ENCODE measurements around the gene SH3BGRL3.
A peak's percentile ranks its signal among the peaks of the same experiment; 100 is the strongest.
"Not testable (repeated sequence)": the region's sequence is repeated elsewhere in the genome, so short reads cannot be mapped to it uniquely, and the experiment has no call there.

The SH3BGRL3 gene

DNA sequence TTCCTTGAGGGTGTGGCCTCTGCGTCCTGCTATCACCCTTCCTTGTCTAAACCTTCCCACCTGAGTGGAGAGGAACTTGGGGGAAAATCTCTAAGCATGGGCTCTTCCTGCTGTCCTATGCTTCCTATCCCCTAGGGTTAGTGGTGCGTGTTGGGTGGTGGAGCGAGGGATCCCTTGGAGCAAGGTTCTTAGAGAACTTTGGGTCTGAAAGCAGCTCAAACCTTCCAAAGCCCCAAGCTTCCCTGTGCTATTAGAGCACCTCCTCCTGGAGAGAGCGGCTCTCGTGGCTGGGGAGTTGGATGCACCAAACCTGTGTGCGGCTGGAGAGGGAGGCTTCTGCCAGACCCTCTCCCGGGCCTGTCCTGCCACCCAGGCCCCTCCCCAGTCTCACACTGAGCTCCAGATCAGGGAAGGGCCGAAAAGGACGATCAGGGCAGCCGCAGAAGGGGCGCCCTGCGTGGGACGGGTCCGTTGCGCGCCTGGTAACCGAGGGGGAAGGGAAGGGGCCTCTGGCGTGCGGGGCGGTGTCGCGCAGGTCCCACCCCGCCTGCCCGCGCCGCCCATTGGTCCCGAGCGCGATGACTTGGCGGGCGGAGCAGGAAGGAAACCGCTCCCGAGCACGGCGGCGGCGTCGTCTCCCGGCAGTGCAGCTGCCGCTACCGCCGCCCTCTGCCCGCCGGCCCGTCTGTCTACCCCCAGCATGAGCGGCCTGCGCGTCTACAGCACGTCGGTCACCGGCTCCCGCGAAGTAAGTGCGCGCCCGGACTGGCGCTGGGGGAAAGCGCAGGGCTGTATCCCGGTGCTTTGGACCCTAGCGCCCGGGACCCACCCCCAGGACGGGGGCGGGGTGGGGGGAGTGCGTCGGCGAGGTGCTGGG is at the start of gene SH3BGRL3:
SH3BGRL3 (plus strand) TSS at position 631 of the 877 bp plus-strand sequence; CDS start at position 701, 70 bp downstream.
- peak; percentile 91 for DNase-seq (ENCODE audit: low spot score)

DNA sequence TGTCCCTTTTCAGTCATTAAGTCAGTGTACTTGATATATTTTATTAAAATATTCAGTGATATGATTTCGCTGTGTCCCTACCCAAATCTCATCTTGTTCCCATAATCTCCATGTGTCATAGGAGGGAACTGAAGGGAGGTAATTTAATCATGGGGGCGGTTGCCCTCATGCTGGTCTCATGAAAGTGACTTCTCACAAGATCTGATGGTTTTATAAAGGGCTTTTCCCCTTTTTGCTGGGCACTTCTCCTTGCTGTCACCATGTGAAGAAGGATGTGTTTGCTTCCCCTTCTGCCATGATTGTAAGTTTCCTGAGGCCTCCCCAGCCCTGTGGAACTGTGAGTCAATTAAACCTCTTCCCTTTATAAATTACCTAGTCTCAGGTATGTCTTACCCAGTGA is 49.2 kb upstream of the SH3BGRL3 start:
- not testable (repeated sequence) for DNase-seq (ENCODE audit: low spot score)

- peak; percentile 93 for DNase-seq (ENCODE audit: low spot score)
Observed at GRCh38 chr1:26233903-26234643, 45.8 kb upstream of the SH3BGRL3 start, which contains the start of gene CEP85. TSS of gene CEP85 (plus strand) at chr1:26234200. CDS start at chr1:26239784, 5,584 bp downstream.

DNA sequence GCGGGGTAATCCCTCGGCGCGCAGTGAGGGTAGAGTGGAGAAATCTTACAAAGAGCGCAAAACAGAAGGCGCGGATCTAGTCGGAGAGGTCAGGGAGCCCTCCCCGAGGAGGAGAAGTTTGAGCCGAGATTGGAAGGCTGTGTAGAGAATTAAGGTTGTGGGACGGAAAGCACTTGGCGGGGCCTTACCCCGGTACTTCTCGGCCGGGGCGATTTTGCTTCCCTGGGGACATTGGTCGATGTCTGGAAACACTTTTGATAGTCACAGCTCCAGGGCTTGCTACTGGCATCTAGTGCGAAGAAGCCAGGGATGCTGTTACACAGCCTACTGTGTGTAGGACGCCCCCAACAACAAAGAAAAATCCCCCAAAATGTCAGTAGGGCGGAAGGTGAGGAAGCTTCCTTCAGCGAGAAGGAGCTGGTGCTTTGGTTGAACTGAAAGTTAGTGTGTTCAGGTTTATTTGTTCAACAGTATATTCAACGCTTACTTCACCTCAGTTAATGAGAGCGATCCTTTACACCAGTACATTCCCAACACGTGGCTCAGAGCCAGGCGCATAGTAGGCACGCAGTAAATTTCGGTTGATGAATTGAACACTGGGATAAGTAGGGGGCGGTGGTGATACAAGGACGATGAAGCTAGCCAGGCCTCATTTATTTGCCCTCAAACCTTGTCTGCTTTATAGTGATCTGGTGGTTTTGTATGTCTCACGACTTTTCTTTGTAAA is 45.1 kb upstream of the SH3BGRL3 start:
- no peak for DNase-seq (ENCODE audit: low spot score)

DNA sequence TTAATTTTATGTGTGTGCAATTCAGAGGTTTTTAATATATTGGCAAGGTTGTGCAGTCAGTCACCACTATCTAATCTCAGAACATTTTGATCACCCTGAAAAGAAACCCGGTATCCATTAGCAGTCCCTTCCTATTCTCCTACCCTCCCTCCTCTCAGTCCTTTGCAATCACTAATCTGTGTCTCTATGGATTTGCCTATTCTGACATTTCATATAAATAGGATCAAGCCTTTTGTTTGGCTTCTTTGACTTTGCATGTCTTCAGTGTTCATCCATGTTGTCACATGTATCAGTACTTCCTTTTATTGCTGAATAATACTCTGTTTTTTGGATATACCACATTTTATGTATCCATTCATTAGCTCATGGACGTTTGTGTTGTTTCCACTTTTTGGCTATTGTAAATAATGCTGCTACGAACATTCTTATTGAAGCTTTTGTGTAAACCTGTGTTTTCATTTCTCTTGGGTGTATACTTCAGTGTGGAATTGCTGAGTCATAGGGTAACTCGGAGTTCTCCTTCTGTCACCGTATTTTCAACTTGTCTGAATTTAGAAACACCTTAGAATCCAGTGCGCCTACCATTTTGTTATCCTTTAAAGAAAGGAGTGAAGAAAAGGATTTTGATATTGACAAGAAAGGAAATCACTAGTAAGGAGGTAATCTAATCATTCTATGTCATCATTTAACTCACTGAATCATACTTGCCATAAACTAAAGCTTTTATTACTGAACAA is 42.5 kb upstream of the SH3BGRL3 start:
- DNase-seq (ENCODE audit: low spot score): no peak

GRCh38 chr1:26239936-26240335 is 40.0 kb upstream of the SH3BGRL3 start:
- no peak for DNase-seq (ENCODE audit: low spot score)

- no peak for DNase-seq (ENCODE audit: low spot score)
Observed at GRCh38 chr1:26252718-26253117, 27.2 kb upstream of the SH3BGRL3 start.

- DNase-seq (ENCODE audit: low spot score): no peak
Observed at GRCh38 chr1:26254404-26254803, 25.5 kb upstream of the SH3BGRL3 start.

DNA sequence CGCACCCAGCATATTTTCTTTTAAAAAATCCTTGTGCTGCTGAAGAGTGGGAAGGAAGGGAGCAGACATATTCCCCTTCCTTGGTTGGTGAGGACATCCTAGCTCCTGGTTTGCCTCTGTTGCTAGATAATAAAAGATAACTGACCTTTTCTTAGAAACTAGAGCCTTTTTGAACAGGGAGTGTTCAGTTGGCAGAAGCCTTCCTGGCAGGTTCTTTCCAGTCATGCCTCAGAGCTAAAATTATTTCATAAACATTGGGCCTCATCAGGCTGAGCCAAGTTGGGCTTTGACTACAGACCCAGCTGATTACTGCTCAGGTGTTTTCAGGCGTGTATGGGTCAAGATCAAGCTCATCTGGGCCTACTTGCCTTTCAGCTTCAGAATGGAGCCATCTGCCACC is 22.7 kb upstream of the SH3BGRL3 start:
- no peak for DNase-seq (ENCODE audit: low spot score)

DNA sequence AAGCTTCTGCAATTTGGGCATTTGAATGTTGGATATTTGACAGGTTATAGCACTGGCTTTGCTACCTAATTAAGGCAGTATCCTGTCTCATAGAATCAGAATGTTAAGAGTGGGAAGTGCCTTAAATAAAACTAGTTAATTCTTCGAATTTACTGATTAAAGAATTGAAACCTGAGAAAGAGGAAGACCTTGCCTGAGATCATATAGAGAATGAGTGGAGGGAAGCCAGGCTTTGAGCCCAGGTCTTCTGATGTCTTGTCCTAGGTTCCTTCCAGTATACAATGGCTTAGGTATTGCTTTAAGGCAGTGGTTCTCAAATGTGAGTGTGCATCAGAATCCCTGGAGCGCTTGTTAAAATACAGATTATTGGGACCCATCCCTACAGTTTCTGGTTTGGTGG is 20.9 kb upstream of the SH3BGRL3 start:
- no peak for DNase-seq (ENCODE audit: low spot score)

GRCh38 chr1:26259578-26259977 is 20.3 kb upstream of the SH3BGRL3 start:
- DNase-seq (ENCODE audit: low spot score): no peak

- DNase-seq (ENCODE audit: low spot score): no peak
Observed at GRCh38 chr1:26263212-26263611, 16.7 kb upstream of the SH3BGRL3 start.

DNA sequence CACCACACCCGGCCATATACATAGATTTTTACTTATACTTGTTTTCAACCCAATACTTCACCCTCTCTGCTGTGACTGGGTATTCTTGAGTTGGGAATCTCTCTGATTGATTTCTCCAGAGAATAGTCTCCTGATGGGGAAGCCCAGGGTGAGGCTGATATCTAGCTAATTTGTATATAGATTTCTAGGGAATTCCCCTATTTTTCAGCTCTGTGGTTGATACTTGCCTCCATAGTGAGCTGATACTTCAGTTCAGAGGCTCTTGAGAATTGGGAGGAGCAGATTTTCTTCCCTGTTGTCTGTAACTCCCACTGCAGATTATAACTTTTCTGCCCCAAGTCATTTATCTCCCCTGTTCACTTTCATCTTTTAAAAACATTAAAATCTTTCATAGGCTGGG is 14.5 kb upstream of the SH3BGRL3 start:
- no peak for DNase-seq (ENCODE audit: low spot score)

GRCh38 chr1:26268290-26269197 is 11.3 kb upstream of the SH3BGRL3 start:
- DNase-seq (ENCODE audit: low spot score): no peak

DNA sequence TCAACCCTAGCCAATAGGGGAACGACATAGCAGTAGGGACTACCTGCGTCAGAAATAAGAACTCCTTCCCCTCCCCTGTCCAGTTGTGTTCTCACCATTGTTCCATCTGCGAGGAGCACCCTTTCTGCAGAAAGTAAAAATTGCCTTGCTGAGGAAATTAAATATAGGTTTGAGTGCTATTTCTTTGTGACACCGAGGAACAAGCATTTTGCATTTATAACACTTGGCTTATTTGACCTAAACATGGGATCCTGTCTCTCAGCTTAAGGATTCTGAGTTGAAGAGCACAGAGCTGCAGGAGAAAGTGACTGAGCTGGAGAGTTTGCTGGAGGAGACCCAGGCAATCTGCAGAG is 10.7 kb upstream of the SH3BGRL3 start:
- DNase-seq (ENCODE audit: low spot score): no peak

- no peak for DNase-seq (ENCODE audit: low spot score)
Observed at GRCh38 chr1:26274801-26275425, 5.0 kb upstream of the SH3BGRL3 start.

- no peak for DNase-seq (ENCODE audit: low spot score)
Observed at GRCh38 chr1:26275580-26276431, 4.1 kb upstream of the SH3BGRL3 start.

GRCh38 chr1:26276432-26276838 is 3.5 kb upstream of the SH3BGRL3 start:
- no peak for DNase-seq (ENCODE audit: low spot score)

- no peak for DNase-seq (ENCODE audit: low spot score)
Observed at GRCh38 chr1:26277261-26277661, 2.6 kb upstream of the SH3BGRL3 start.
